ENCODE data around the gene SLC25A3.
"Not testable (repeated sequence)": the region's sequence is repeated elsewhere in the genome, so short reads cannot be mapped to it uniquely, and the experiment has no call there.

The SLC25A3 gene

GRCh38 chr12:98572010-98572409 is 21.5 kb upstream of the SLC25A3 start:
- no peaks in the 10 kb centered on the region for H3K27me3 ChIP-seq (ENCODE audit: insufficient read depth, poor library complexity, severe bottlenecking)
- H3K27ac ChIP-seq (replicated peaks) = no peak overlapping the region
- no peak for TF ChIP-seq SPI1 (IDR thresholded peaks at IDR 0.05; ENCODE audit: borderline replicate concordance, low read depth)
- TF ChIP-seq, protein P1, sequence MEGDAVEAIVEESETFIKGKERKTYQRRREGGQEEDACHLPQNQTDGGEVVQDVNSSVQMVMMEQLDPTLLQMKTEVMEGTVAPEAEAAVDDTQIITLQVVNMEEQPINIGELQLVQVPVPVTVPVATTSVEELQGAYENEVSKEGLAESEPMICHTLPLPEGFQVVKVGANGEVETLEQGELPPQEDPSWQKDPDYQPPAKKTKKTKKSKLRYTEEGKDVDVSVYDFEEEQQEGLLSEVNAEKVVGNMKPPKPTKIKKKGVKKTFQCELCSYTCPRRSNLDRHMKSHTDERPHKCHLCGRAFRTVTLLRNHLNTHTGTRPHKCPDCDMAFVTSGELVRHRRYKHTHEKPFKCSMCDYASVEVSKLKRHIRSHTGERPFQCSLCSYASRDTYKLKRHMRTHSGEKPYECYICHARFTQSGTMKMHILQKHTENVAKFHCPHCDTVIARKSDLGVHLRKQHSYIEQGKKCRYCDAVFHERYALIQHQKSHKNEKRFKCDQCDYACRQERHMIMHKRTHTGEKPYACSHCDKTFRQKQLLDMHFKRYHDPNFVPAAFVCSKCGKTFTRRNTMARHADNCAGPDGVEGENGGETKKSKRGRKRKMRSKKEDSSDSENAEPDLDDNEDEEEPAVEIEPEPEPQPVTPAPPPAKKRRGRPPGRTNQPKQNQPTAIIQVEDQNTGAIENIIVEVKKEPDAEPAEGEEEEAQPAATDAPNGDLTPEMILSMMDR (IDR thresholded peaks at IDR 0.05; ENCODE audit: insufficient read depth, low read length) = peak; percentile 40
- TF ChIP-seq GABPA (IDR thresholded peaks at IDR 0.05; ENCODE audit: low read depth) = no peak
- DNase-seq (ENCODE audit: low read depth in 1 of 2, low spot score in 1 of 2) = peak; percentile 15 to 21
- no peak overlapping the region for H3K4me3 ChIP-seq (replicated peaks; ENCODE audit: insufficient read depth, low read length)

GRCh38 chr12:98574110-98574509 is 19.4 kb upstream of the SLC25A3 start:
- TF ChIP-seq POLR2AphosphoS5 (IDR thresholded peaks at IDR 0.05; ENCODE audit: low read depth) = no peak
- TF ChIP-seq, protein P1 (IDR thresholded peaks at IDR 0.05; ENCODE audit: insufficient read depth, low read length) = no peak
- TF ChIP-seq, protein P2, sequence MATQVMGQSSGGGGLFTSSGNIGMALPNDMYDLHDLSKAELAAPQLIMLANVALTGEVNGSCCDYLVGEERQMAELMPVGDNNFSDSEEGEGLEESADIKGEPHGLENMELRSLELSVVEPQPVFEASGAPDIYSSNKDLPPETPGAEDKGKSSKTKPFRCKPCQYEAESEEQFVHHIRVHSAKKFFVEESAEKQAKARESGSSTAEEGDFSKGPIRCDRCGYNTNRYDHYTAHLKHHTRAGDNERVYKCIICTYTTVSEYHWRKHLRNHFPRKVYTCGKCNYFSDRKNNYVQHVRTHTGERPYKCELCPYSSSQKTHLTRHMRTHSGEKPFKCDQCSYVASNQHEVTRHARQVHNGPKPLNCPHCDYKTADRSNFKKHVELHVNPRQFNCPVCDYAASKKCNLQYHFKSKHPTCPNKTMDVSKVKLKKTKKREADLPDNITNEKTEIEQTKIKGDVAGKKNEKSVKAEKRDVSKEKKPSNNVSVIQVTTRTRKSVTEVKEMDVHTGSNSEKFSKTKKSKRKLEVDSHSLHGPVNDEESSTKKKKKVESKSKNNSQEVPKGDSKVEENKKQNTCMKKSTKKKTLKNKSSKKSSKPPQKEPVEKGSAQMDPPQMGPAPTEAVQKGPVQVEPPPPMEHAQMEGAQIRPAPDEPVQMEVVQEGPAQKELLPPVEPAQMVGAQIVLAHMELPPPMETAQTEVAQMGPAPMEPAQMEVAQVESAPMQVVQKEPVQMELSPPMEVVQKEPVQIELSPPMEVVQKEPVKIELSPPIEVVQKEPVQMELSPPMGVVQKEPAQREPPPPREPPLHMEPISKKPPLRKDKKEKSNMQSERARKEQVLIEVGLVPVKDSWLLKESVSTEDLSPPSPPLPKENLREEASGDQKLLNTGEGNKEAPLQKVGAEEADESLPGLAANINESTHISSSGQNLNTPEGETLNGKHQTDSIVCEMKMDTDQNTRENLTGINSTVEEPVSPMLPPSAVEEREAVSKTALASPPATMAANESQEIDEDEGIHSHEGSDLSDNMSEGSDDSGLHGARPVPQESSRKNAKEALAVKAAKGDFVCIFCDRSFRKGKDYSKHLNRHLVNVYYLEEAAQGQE (IDR thresholded peaks at IDR 0.05; ENCODE audit: insufficient replicate concordance, low read depth) = no peak
- TF ChIP-seq GABPA (IDR thresholded peaks at IDR 0.05; ENCODE audit: low read depth) = no peak
- no peak for TF ChIP-seq SPI1 (IDR thresholded peaks at IDR 0.05; ENCODE audit: borderline replicate concordance, low read depth)
- no peak overlapping the region for H3K27ac ChIP-seq (replicated peaks)

GRCh38 chr12:98575013-98575412 is 18.5 kb upstream of the SLC25A3 start:
- DNase-seq (ENCODE audit: low read depth in 1 of 2, low spot score in 1 of 2) = no peak
- H3K27me3 ChIP-seq (ENCODE audit: insufficient read depth, poor library complexity, severe bottlenecking) = no peaks in the 10 kb centered on the region
- no peak for TF ChIP-seq SPI1 (IDR thresholded peaks at IDR 0.05; ENCODE audit: borderline replicate concordance, low read depth)
- TF ChIP-seq, protein P2 (IDR thresholded peaks at IDR 0.05; ENCODE audit: insufficient replicate concordance, low read depth) = no peak
- TF ChIP-seq GABPA (IDR thresholded peaks at IDR 0.05; ENCODE audit: low read depth) = no peak
- TF ChIP-seq, protein P1 (IDR thresholded peaks at IDR 0.05; ENCODE audit: insufficient read depth, low read length) = no peak
- no peak for TF ChIP-seq POLR2AphosphoS5 (IDR thresholded peaks at IDR 0.05; ENCODE audit: low read depth)
- H3K27ac ChIP-seq (replicated peaks) = no peak overlapping the region
- H3K4me3 ChIP-seq (replicated peaks; ENCODE audit: insufficient read depth, low read length) = no peak overlapping the region

More at GRCh38 chr12:98574110-98574509, 19.4 kb upstream of the SLC25A3 start:
- no peaks in the 10 kb centered on the region for H3K27me3 ChIP-seq (ENCODE audit: insufficient read depth, poor library complexity, severe bottlenecking)
- no peak for DNase-seq (ENCODE audit: low read depth in 1 of 2, low spot score in 1 of 2)
- H3K4me3 ChIP-seq (replicated peaks; ENCODE audit: insufficient read depth, low read length) = no peak overlapping the region

DNA sequence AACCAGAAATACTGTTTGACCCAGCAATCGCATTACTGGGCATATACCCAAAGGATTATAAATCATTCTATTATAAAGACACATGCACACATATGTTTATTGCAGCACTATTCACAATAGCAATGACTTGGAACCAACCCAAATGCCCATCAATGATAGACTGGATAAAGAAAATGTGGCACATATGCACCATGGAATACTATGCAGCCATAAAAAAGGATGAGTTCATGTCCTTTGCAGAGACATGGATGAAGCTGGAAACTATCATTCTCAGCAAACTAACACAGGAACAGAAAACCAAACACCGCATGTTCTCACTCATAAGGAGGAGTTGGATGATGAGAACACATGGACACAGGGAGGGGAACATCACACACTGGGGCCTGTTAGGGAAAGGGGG is 16.7 kb upstream of the SLC25A3 start:
- not testable (repeated sequence) for DNase-seq (ENCODE audit: low read depth in 1 of 2, low spot score in 1 of 2); H3K27ac ChIP-seq (replicated peaks)

More for the DNA sequence above, 16.7 kb upstream of the SLC25A3 start:
- H3K4me3 ChIP-seq (replicated peaks; ENCODE audit: insufficient read depth, low read length); H3K27me3 ChIP-seq (ENCODE audit: insufficient read depth, poor library complexity, severe bottlenecking): not testable (repeated sequence)
